Heart left ventricle (tissue), 16 donors: ENCODE results near the gene MRTFA. TPM values are rescaled to one million over a fixed set of nuclear protein-coding genes. Genes with fewer than 3 reads are reported as not detected.

Source experiments
- ATAC-seq, 4 donors: fragments of 200-7000 bp; cut with Tn5 transposase; one replicate each; pipeline ENCODE4 v1.9.1; 2020 to 2022; ENCODE audit warnings: moderate library complexity in 4 of 4, mild to moderate bottlenecking in 3 of 4, moderate number of reproducible peaks in 1 of 4
- DNase-seq, 5 donors: peaks; one replicate each; pipeline ENCODE4 v3.0.0-alpha.2; 2020
- H3K27ac ChIP-seq, 12 donors: fragments of 200-600 bp; sonication (generic) in 4 of 12; one replicate each; pipeline versions ENCODE4 v1.5.0 to v1.8.0; 2016 to 2022; ENCODE audit warnings: mild to moderate bottlenecking in 2 of 12
- H3K27me3 ChIP-seq, 9 donors: fragments of 200-600 bp; sonication (generic) in 2 of 9; one replicate each; pipeline versions ENCODE4 v1.5.1 to v1.8.0; 2016 to 2022; ENCODE audit warnings: mild to moderate bottlenecking in 3 of 9
- H3K36me3 ChIP-seq, 9 donors: fragments of 200-600 bp; sonication (generic) in 2 of 9; one replicate each; pipeline versions ENCODE4 v1.5.0 to v1.8.0; 2018 to 2022; ENCODE audit warnings: mild to moderate bottlenecking in 2 of 9
- H3K4me1 ChIP-seq, 12 donors: fragments of 200-600 bp; sonication (generic) in 4 of 12; one replicate each; pipeline versions ENCODE4 v1.5.0 to v1.8.0; 2016 to 2022; ENCODE audit warnings: mild to moderate bottlenecking in 3 of 12
- H3K4me3 ChIP-seq, 12 donors: fragments of 200-600 bp; sonication (generic) in 4 of 12; one replicate each; pipeline versions ENCODE4 v1.5.0 to v1.8.0; 2017 to 2022; ENCODE audit warnings: mild to moderate bottlenecking in 9 of 12, moderate library complexity in 4 of 12
- H3K9me3 ChIP-seq, 12 donors: fragments of 200-600 bp; sonication (generic) in 4 of 12; one replicate each; pipeline versions ENCODE4 v1.5.0 to v1.8.0; 2016 to 2022; ENCODE audit warnings: mild to moderate bottlenecking in 1 of 12
- CTCF ChIP-seq, 12 donors: fragments of 200-600 bp; sonication (generic) in 4 of 12; IDR thresholded peaks; one replicate each; pipeline versions ENCODE4 v1.5.0 to v1.8.0; 2018 to 2022; ENCODE audit warnings: antibody characterized with exemption in 12 of 12, mild to moderate bottlenecking in 5 of 12
- POLR2A ChIP-seq, 2 donors: fragments of 450-650 bp; IDR thresholded peaks; one replicate each; pipeline ENCODE4 v1.6.1; 2017; ENCODE audit warnings: antibody characterized with exemption in 2 of 2, mild to moderate bottlenecking in 2 of 2, moderate library complexity in 2 of 2
- WGBS, 4 donors: extraction: QIAGEN DNeasy Blood & Tissue Kit in 2 of 4; methylation state at CpG; one replicate each; pipeline versions ENCODE4 v1.1.5 to v1.1.7; 2013 to 2018; 5-methylcytosine and 5-hydroxymethylcytosine counted together
- intact Hi-C, 10 donors: fragments of 100-400 bp; cut with DNase I; formaldehyde crosslinking; loops; one replicate each; pipeline versions ENCODE4 v1.11.1 to v1.14.2; 2022
- polyA plus RNA-seq, 2 donors: library from polyadenylated mRNA; stranded (reverse); fragments of 200-250 nt; gene quantifications; one replicate each; pipeline ENCODE4 v1.2.3, GENCODE V29; 2013
- total RNA-seq, 9 donors: library from RNA; depleted of rRNA in 2 of 9; stranded (reverse); fragments of >200 nt in 2 of 9; fragmentation: NEBNext Ultra II Directional in 3 of 9; extraction: Animal tissue kit (Norgen Biotek cat#: 25700) in 3 of 9; gene quantifications; one replicate each; pipeline versions ENCODE4 v1.1.0 to v1.2.4, GENCODE V29; 2016 to 2023
- donor health status: ischemic (EF 13 %, LVEDD 7.1; RV severe dilation, severe dysfunction).
- donor health status: healthy with polysubstance abuse.
- donor health status: DM: no; HTN: yes; CAD: no.
- donor health status: DM: no; HTN: no; CAD: no.
- donor health status: ischemic (EF 25% LVEDD 6.9; RV normal size, moderate dysfunction).
- donor health status: ischemic (EF 25% LVEDD 5.7; RV mildly dilated, moderate dysfunction).
- donor health status: healthy.
- donor health status: DM: yes; HTN: yes; CAD: no.
- donor health status: ischemic (EF 35%, LVEDD 5.7; RV mildly dilated, moderate dysfunction).
- donor health status: nonischemic (EF 11% LVEDD 7.7; RV severe dilation, severe dysfunction).
- donor health status: DM: yes; HTN: yes; CAD: no.
- donor health status: PGD.
- donor health status: ischemic (EF 29% LVEDD 5.4; RV normal size, mild dysfunction).
- donor health status: nonischemic (EF 23%, LVEDD 6.1; RV moderate dilation, normal function).

Gene MRTFA
- total and polyA plus RNA-seq, 11 donors, result 14.0 to 52.6 (median 26.9) TPM

- Histone ChIP-seq H3K4me1 (peaks cover 0 to 34% (median 0%) of the 10 kb centered on the region in 12 donors), H3K4me3 (no peak overlapping the region), H3K9me3 (no peaks in the 10 kb centered on the region), H3K36me3 (peaks cover 0 to 90% (median 56%) of the 10 kb centered on the region in 9 donors), H3K27ac (peak overlapping the region in 1 of 12 donors; percentile 60), H3K27me3 (no peaks in the 10 kb centered on the region)
- TF ChIP-seq CTCF (IDR thresholded peaks at IDR 0.05), result no peak
- no peak for TF ChIP-seq POLR2A (IDR thresholded peaks at IDR 0.05)
- ATAC-seq (no peak), DNase-seq (no peak)
- 86 to 89% (median 86%) methylated on average over 13 of the region's 13 CpGs for WGBS, 4 donors
- intact Hi-C loops, result no loop called here
Observed at GRCh38 chr22:40413873-40414272, 222.6 kb downstream of the MRTFA start.

GRCh38 chr22:40412441-40412840 lies 224.1 kb downstream of the MRTFA start:
- no peaks in the 10 kb centered on the region for H3K27me3 ChIP-seq
- DNase-seq, result no peak
- H3K4me1 ChIP-seq, result peaks cover 0 to 34% (median 0%) of the 10 kb centered on the region in 12 donors
- H3K36me3 ChIP-seq, result peaks cover 0 to 90% (median 58%) of the 10 kb centered on the region in 9 donors
- peak overlapping the region in 1 of 12 donors; percentile 22 for H3K27ac ChIP-seq
- H3K4me3 ChIP-seq, result no peak overlapping the region
- H3K9me3 ChIP-seq, result no peaks in the 10 kb centered on the region
- TF ChIP-seq CTCF (IDR thresholded peaks at IDR 0.05) (no peak), POLR2A (IDR thresholded peaks at IDR 0.05) (no peak)
- no peak for ATAC-seq
- 92 to 97% (median 94%) methylated on average over 2 of the region's 2 CpGs for WGBS, 4 donors
- intact Hi-C loops, result no loop called here

GRCh38 chr22:40411506-40411861 lies 225.0 kb downstream of the MRTFA start:
- H3K4me1 ChIP-seq, result peaks cover 0 to 34% (median 0%) of the 10 kb centered on the region in 12 donors
- no peak for DNase-seq
- H3K4me3 ChIP-seq, result no peak overlapping the region
- 81 to 87% (median 82%) methylated on average over 7 of the region's 7 CpGs for WGBS, 4 donors
- TF ChIP-seq POLR2A (IDR thresholded peaks at IDR 0.05) (no peak), CTCF (IDR thresholded peaks at IDR 0.05) (no peak)
- ATAC-seq, result no peak
- peaks cover 0 to 90% (median 62%) of the 10 kb centered on the region in 9 donors for H3K36me3 ChIP-seq
- H3K9me3 ChIP-seq, result no peaks in the 10 kb centered on the region
- H3K27ac ChIP-seq, result no peak overlapping the region
- H3K27me3 ChIP-seq, result no peaks in the 10 kb centered on the region
- intact Hi-C loops, result no loop called here

GRCh38 chr22:40410731-40411505 lies 225.6 kb downstream of the MRTFA start:
- Histone ChIP-seq H3K27ac (no peak overlapping the region), H3K4me3 (no peak overlapping the region), H3K36me3 (peaks cover 0 to 90% (median 64%) of the 10 kb centered on the region in 9 donors), H3K27me3 (no peaks in the 10 kb centered on the region), H3K4me1 (peaks cover 0 to 29% (median 0%) of the 10 kb centered on the region in 12 donors), H3K9me3 (no peaks in the 10 kb centered on the region)
- intact Hi-C loops, result no loop called here
- DNase-seq (no peak), ATAC-seq (no peak)
- 86 to 91% (median 91%) methylated on average over 13 of the region's 13 CpGs for WGBS, 4 donors
- TF ChIP-seq CTCF (IDR thresholded peaks at IDR 0.05) (no peak), POLR2A (IDR thresholded peaks at IDR 0.05) (no peak)
